HG02678 (cell line): ENCODE measurements around the gene KRTAP5-3.
A peak's percentile ranks its signal among the peaks of the same experiment; 100 is the strongest.
"Not testable (repeated sequence)": the region's sequence is repeated elsewhere in the genome, so short reads cannot be mapped to it uniquely, and the experiment has no call there.

Experiments
- ATAC-seq: cut with Tn5 transposase; IDR thresholded peaks from one replicate; pipeline ENCODE4 v1.9.1; 2021; ENCODE audit warnings: mild to moderate bottlenecking, moderate library complexity; ENCODE audit not compliant: unreplicated experiment

Gene KRTAP5-3

DNA sequence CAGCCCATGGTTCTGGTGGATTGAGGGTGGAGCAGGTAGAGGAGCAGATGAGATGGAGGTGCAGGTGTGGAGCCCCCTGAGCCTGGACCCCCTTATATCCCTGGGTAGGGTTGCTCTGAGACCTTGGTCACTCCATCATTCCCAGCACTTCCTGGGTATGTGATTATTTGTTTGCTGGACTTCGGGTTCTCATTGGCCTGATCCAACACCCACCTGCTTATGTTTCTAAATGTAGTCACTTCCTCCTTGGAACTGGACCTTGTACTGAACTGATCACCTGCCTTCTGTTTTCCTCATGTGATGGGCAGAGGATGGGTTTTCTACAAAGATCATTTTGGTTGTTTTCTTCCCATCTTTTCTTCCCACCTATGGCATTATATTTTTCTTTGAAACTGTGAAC lies 13.8 kb upstream of the KRTAP5-3 start, which contains the start of gene KRTAP5-4:
TSS of gene KRTAP5-4 (minus strand) at position 53 of the 400 bp plus-strand sequence. CDS start at position 8, 45 bp downstream.
- ATAC-seq = no peak

- no peak for ATAC-seq
Measured at GRCh38 chr11:1619449-1619848, 11.2 kb upstream of the KRTAP5-3 start.

DNA sequence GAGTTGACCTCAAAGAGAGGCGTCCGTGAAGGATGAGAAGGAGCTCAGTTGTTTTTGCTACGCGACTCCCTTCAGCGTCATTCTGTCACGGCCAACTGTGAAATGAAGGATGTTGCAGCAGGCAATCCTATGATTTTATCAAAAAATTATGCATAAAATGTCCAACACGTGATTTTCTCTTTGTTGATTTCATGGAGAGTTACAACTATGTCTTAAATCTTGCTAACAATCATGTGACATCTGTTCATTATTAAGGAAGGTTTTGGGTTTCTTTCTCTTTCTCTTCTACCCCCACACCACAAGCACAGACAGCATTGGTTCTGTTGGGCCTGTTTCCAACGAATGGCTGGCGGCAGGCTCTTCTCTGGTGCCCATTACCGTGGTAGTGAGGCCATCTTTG lies 10.0 kb upstream of the KRTAP5-3 start:
- ATAC-seq = no peak

GRCh38 chr11:1607901-1608300 lies 362 bp downstream of the KRTAP5-3 start:
- not testable (repeated sequence) for ATAC-seq

- not testable (repeated sequence) for ATAC-seq
Measured at GRCh38 chr11:1607156-1607845, 962 bp downstream of the KRTAP5-3 start.

DNA sequence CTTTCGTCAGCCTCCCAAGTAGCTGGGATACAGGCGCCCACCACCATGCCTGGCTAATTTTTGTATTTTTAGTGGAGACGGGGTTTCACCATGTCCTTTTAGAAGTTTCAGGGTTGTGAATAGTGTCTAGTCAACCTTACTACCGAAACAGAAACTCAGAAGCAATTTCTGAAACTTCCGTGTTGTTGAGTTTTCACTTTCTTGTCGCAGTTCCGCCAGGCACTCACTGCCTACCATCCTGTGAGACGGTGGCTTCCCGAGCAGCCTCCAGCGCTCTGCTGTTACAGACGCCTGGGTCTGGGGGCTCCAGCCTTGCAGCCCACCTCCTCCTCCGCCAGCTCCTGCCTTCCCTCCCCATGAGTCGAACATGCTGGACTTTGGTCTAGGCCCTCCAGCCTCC lies 2.3 kb downstream of the KRTAP5-3 start:
- peak; percentile 91 for ATAC-seq

GRCh38 chr11:1604711-1605110 lies 3.6 kb downstream of the KRTAP5-3 start:
- ATAC-seq = no peak

DNA sequence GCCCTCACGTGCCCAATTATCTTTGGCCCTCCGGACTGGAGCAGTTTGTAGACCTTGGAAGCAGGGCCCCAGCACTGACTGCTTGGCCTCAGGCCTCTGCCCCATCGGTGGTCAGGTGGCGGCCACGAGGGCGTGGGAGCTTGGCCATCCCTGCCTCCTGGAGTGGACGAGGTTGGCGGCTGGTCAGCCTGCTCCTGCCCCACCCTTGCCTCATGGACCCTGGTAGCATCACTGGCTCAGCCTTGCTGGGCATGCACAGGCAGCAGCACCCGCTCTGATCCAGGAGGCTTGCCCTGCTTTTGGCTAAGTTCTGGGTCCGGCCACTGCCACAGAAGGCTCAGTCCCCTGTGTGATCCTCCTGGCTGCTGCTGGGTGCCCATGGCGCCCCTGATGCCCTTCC lies 4.1 kb downstream of the KRTAP5-3 start:
- ATAC-seq = no peak

DNA sequence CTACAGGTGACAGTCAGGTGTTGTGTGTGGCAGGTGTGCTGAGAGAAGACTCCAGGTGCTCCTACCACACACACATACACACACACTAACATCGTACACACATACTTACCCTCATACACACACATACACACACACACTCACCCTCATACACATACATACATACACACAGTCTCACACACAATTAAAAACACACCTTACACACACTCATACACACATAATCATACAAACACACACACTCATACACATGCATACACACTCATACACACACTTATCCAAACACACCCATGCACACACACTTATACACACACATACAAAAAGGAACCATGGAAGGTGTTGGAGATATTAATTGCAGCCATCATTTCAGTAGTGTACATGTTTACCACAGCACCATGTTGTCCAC lies 4.6 kb downstream of the KRTAP5-3 start:
- no peak for ATAC-seq

DNA sequence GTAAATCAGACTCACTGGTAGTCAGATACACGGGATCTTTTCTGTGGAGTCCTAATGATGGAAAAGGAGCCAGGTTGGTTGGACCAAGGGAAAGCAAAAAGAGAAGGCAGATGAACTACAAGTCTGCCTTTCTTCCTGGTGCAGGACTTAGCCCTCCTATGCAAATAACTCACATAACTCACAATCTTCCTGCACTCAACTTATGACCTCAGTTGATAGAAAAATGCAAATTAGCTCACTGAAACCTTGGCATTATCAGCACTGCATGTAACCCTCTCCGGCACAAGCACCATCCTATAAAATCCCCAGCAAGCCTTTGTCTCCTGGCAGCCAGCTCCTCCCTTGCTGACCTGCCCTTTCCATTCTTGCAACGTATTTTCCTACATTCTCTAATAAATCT lies 6.6 kb downstream of the KRTAP5-3 start:
- not testable (repeated sequence) for ATAC-seq

DNA sequence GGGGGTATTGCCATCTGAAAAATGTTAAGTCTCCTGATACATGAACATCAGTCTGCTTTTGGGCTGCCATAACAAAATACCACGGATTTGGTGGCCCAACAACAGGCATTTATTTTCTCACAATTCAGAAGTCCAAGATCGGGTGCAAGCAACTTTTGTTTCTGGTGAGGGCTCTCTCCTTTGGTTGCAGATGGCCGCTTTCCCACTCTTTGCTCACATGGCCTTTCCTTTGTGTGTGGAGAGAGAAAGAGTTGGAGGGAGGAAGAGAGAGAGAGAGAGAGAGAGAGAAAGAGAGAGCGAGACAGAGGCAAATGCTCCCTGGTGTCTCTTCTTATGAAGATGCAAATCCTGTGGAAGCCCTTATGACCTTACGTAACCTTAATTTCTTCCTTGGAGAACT lies 7.6 kb downstream of the KRTAP5-3 start:
- ATAC-seq = no peak

GRCh38 chr11:1598816-1599215 lies 9.4 kb downstream of the KRTAP5-3 start:
- no peak for ATAC-seq

- not testable (repeated sequence) for ATAC-seq
Measured at GRCh38 chr11:1598406-1598805, 9.9 kb downstream of the KRTAP5-3 start.

- no peak for ATAC-seq
Measured at GRCh38 chr11:1597994-1598380, 10.3 kb downstream of the KRTAP5-3 start, which contains the start of gene KRTAP5-2. KRTAP5-2 (minus strand) TSS chr11:1598294; CDS start chr11:1598250, 44 bp downstream.

DNA sequence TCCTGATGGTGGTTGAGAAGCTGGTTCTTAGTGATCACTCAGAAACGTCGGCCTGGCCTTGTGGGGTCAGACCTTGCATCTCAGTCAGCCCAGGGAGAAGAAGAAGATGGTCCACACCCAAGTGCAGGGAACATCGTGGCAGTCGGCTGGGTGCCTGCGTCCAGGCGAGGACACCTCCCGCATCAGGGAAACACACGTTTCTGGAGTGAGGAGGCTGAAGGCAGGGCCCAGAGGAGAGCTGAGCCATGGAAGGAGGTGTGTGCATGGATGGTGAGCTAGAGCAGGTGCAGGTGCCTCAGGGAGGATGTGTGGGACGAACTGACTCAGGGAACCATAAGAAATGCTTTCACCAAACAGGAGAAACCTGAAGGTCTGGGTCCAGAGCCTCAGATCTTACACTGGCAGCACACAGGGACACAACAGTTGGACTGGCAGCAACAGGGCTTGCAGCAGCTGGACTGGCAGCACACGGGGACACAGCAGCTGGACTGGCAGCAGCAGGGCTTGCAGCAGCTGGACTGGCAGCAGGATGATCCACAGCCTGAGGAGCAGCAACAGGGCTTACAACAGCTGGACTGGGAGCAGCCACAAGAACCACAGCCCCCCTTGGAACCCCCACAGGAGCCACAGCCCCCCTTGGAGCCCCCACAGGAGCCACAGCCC lies 10.8 kb downstream of the KRTAP5-3 start:
- ATAC-seq = no peak

DNA sequence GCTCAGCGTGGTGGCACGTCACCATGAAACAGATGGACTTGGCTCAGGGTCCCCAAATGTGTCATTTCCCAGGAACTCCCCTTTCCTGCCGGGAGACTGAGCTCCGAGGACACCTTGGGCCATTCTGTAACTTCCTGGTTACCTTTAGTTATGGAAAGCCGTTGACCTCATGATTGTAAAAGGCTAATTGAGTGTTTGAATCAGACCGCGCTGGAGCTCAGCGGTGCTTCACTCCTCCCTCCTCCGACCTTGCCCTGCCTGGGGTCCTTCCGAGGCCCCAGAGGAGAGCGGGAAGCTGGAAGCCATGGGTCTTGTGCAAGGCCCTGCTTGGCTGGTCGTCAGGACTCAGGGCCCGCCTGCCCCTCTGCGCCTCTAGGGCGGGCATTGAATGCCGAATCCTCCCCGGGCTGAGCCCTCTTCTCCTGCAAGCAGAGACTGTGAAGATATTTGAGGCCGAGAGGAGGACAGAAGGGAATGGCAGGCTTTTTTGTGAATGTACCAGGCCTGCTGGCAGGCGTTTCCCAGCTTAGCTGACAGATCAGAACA lies 11.6 kb downstream of the KRTAP5-3 start:
- ATAC-seq = not testable (repeated sequence)

DNA sequence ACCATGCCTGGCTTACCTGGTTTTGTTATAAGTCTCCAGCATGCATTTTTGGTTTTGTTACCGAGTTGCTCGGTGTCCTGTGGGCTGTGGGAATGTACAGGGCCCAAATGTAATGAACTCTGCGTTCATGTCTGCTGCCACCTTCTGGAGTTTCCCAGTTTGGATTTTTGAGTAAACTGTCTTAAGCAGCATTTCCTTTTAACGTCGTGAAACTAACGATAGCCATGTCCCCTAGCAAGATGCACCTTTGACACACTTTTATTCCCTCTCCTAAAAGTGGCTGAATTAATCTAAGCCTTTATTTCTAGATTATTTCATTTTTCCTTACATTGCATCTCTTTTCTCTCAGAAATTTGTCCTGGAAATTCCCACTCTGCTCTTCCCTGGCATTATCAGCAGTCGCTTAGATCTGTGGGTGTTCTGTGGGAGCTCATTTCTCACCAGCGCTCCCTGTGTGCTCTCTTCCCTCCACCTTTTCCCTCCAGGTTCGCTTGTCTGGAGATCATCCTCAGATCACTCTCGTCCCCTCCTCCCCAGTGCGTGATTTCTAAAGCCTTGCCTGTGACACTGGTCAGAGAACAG lies 12.2 kb downstream of the KRTAP5-3 start:
- not testable (repeated sequence) for ATAC-seq

DNA sequence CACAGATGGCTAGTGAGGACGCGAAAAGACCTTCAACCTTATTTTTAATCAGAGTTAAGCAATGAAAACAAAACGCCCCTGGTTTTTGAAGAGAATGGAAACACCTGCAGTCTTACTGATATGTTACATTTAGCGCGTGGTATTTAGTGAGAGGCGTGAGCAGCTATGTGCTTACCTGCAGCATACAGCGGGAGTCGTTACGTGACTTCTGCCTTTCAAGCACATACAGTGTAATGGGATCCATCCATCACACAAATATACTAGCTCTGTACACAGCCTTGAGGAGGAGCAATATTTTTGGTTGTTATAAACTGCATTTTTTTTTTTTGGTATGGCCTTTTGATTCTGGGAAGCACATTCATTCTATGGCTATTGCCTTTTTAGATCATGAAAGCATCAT lies 15.6 kb downstream of the KRTAP5-3 start:
- ATAC-seq = no peak

DNA sequence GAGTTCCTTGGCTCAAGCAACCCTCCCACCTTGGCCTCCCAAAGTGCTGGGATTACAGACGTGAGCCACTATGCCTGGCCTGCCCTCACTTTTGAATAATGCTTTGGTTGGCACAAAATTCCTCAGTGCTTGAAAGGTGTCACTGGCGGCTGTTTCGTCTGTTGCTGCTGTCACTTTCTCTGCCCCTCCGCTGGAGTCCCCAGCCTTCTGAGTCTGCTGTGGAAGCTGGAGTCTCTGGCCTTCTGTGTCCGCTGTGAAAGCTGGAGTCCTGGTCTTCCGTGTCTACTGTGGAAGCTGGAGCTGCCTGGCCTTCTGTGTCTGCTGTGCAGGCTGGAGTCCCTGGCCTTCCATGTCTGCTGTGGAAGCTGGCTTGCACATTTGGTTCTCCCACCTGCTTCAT lies 18.3 kb downstream of the KRTAP5-3 start:
- no peak for ATAC-seq

- ATAC-seq = not testable (repeated sequence)
Measured at GRCh38 chr11:1589191-1589963, 18.9 kb downstream of the KRTAP5-3 start.

- ATAC-seq = no peak
Measured at GRCh38 chr11:1586699-1587098, 21.6 kb downstream of the KRTAP5-3 start.
